Ectodermal cell (in vitro differentiated cells): ENCODE measurements around the gene MARCHF3.
"Not testable (repeated sequence)": the region's sequence is repeated elsewhere in the genome, so short reads cannot be mapped to it uniquely, and the experiment has no call there.

Experiments
- H3K27ac ChIP-seq: 2 replicates; pipeline ENCODE4 v1.7.0; 2013; ENCODE audit warnings: mild to moderate bottlenecking, low read depth, low read length; ENCODE audit not compliant: insufficient read depth, poor library complexity, severe bottlenecking
- H3K27me3 ChIP-seq: 2 replicates; pipeline ENCODE4 v1.7.0; 2013; ENCODE audit warnings: mild to moderate bottlenecking, low read length; ENCODE audit not compliant: insufficient read depth, control insufficient read depth, poor library complexity, severe bottlenecking
- H3K36me3 ChIP-seq: one replicate; pipeline ENCODE4 v1.7.0; 2013; ENCODE audit warnings: low read length; ENCODE audit not compliant: control insufficient read depth, insufficient read depth
- H3K4me1 ChIP-seq: one replicate; pipeline ENCODE4 v1.7.0; 2013; ENCODE audit warnings: low read length; ENCODE audit not compliant: control insufficient read depth, insufficient read depth
- H3K4me3 ChIP-seq: 2 replicates; pipeline ENCODE4 v1.7.0; 2013; ENCODE audit warnings: low read depth, low read length, control low read depth; ENCODE audit not compliant: insufficient read depth
- H3K9me3 ChIP-seq: 2 replicates; pipeline ENCODE4 v1.7.0; 2013; ENCODE audit warnings: mild to moderate bottlenecking, low read length, moderate library complexity; ENCODE audit not compliant: control insufficient read depth
- WGBS, 2 experiments: methylation state at CpG; one replicate each; pipeline ENCODE4 v1.1.7; 2013; ENCODE audit warnings: missing lambda C conversion rate in 2 of 2; 5-methylcytosine and 5-hydroxymethylcytosine counted together

MARCHF3 gene

GRCh38 chr5:127064253-127064840, 34.0 kb upstream of the MARCHF3 start:
- H3K36me3 ChIP-seq = no peaks in the 10 kb centered on the region
- WGBS, 2 experiments = 91 to 97% methylated on average over 4 of the region's 4 CpGs
- H3K27me3 ChIP-seq = no peaks in the 10 kb centered on the region
- H3K27ac ChIP-seq = no peak overlapping the region
- no peak overlapping the region for H3K4me3 ChIP-seq
- H3K4me1 ChIP-seq = no peaks in the 10 kb centered on the region
- H3K9me3 ChIP-seq = no peaks in the 10 kb centered on the region

- Histone ChIP-seq H3K27ac (no peak overlapping the region), H3K4me1 (no peaks in the 10 kb centered on the region), H3K36me3 (no peaks in the 10 kb centered on the region), H3K9me3 (no peaks in the 10 kb centered on the region), H3K27me3 (no peaks in the 10 kb centered on the region), H3K4me3 (no peak overlapping the region)
- WGBS, 2 experiments = 93 to 96% methylated on average over 2 of the region's 2 CpGs
These were observed 33.0 kb upstream of the MARCHF3 start for GRCh38 chr5:127063257-127063913.

GRCh38 chr5:127061956-127062355, 31.6 kb upstream of the MARCHF3 start:
- Histone ChIP-seq H3K27me3 (no peaks in the 10 kb centered on the region), H3K4me1 (no peaks in the 10 kb centered on the region), H3K4me3 (no peak overlapping the region), H3K27ac (no peak overlapping the region), H3K9me3 (no peaks in the 10 kb centered on the region), H3K36me3 (no peaks in the 10 kb centered on the region)
- 73 to 89% methylated on average over 1 of the region's 1 CpG for WGBS, 2 experiments

GRCh38 chr5:127061537-127061936, 31.2 kb upstream of the MARCHF3 start:
- no peaks in the 10 kb centered on the region for H3K9me3 ChIP-seq
- H3K27me3 ChIP-seq = no peaks in the 10 kb centered on the region
- no peak overlapping the region for H3K4me3 ChIP-seq
- 100% methylated on average over 1 of the region's 1 CpG; no CpG with 5 or more reads in 1 of the 2 experiments for WGBS, 2 experiments
- H3K4me1 ChIP-seq = no peaks in the 10 kb centered on the region
- H3K36me3 ChIP-seq = no peaks in the 10 kb centered on the region
- no peak overlapping the region for H3K27ac ChIP-seq

- Histone ChIP-seq H3K27me3 (no peaks in the 10 kb centered on the region), H3K4me3 (no peak overlapping the region), H3K9me3 (no peaks in the 10 kb centered on the region), H3K4me1 (no peaks in the 10 kb centered on the region), H3K27ac (no peak overlapping the region), H3K36me3 (no peaks in the 10 kb centered on the region)
- 73 to 78% methylated on average over 1 of the region's 1 CpG for WGBS, 2 experiments
These were observed 30.2 kb upstream of the MARCHF3 start for GRCh38 chr5:127060470-127060985.

GRCh38 chr5:127056896-127057295, 26.5 kb upstream of the MARCHF3 start:
- Histone ChIP-seq H3K4me3 (no peak overlapping the region), H3K4me1 (no peaks in the 10 kb centered on the region), H3K27ac (no peak overlapping the region), H3K27me3 (no peaks in the 10 kb centered on the region), H3K36me3 (no peaks in the 10 kb centered on the region), H3K9me3 (no peaks in the 10 kb centered on the region)
- WGBS, 2 experiments = 77 to 88% methylated on average over 2 of the region's 2 CpGs

- Histone ChIP-seq H3K36me3 (no peaks in the 10 kb centered on the region), H3K9me3 (no peaks in the 10 kb centered on the region), H3K27ac (no peak overlapping the region), H3K4me1 (no peaks in the 10 kb centered on the region), H3K27me3 (no peaks in the 10 kb centered on the region), H3K4me3 (no peak overlapping the region)
- 92 to 94% methylated on average over 3 of the region's 3 CpGs for WGBS, 2 experiments
These were observed 25.7 kb upstream of the MARCHF3 start for GRCh38 chr5:127055880-127056653.

- not testable (repeated sequence) for H3K27me3 ChIP-seq, H3K4me1 ChIP-seq, H3K36me3 ChIP-seq, H3K4me3 ChIP-seq, H3K9me3 ChIP-seq, H3K27ac ChIP-seq
- WGBS, 2 experiments = 91 to 96% methylated on average over 6 of the region's 6 CpGs
These were observed 23.2 kb upstream of the MARCHF3 start for GRCh38 chr5:127053551-127053950.

- no peaks in the 10 kb centered on the region for H3K4me1 ChIP-seq
- no peak overlapping the region for H3K4me3 ChIP-seq
- WGBS, 2 experiments = 93 to 97% methylated on average over 1 of the region's 3 CpGs
- H3K36me3 ChIP-seq = no peaks in the 10 kb centered on the region
- no peaks in the 10 kb centered on the region for H3K27me3 ChIP-seq
- no peak overlapping the region for H3K27ac ChIP-seq
- no peaks in the 10 kb centered on the region for H3K9me3 ChIP-seq
These were observed 22.7 kb upstream of the MARCHF3 start for GRCh38 chr5:127053049-127053448.

GRCh38 chr5:127051591-127051990, 21.2 kb upstream of the MARCHF3 start:
- Histone ChIP-seq H3K9me3 (no peaks in the 10 kb centered on the region), H3K27me3 (no peaks in the 10 kb centered on the region), H3K4me1 (no peaks in the 10 kb centered on the region), H3K36me3 (no peaks in the 10 kb centered on the region), H3K27ac (no peak overlapping the region), H3K4me3 (no peak overlapping the region)
- WGBS, 2 experiments = 93 to 96% methylated on average over 1 of the region's 1 CpG
